Right atrium auricular region (tissue), 2 donors: ENCODE data around the gene CTAGE1. TPM values are rescaled to one million over a fixed set of nuclear protein-coding genes. Genes with fewer than 3 reads are reported as not detected.

Experiments used
- DNase-seq: peaks from one replicate; pipeline ENCODE4 v3.0.0-alpha.2; 2019; ENCODE audit warnings: low spot score
- H3K27ac ChIP-seq, 2 donors: fragments of 200-600 bp; sonication (generic); 1 replicate in 1 of 2; 2 replicates in 1 of 2; pipeline ENCODE4 v1.5.1; 2016 to 2019
- H3K27me3 ChIP-seq, 2 donors: fragments of 200-600 bp; sonication (generic); one replicate each; pipeline versions ENCODE4 v1.5.1 to v1.6.0; 2017 to 2019
- H3K36me3 ChIP-seq: fragments of 200-600 bp; sonication (generic); one replicate; pipeline ENCODE4 v1.5.1; 2016
- H3K4me1 ChIP-seq, 2 donors: fragments of 200-600 bp; sonication (generic); one replicate each; pipeline versions ENCODE4 v1.5.1 to v1.6.0; 2017 to 2019
- H3K4me3 ChIP-seq, 2 donors: fragments of 200-600 bp; sonication (generic); 1 replicate in 1 of 2; 2 replicates in 1 of 2; pipeline ENCODE4 v1.5.1; 2017 to 2019; ENCODE audit warnings: mild to moderate bottlenecking in 1 of 2, moderate library complexity in 1 of 2
- H3K9me3 ChIP-seq, 2 donors: fragments of 200-600 bp; sonication (generic); one replicate each; pipeline ENCODE4 v1.5.1; 2019
- CTCF ChIP-seq, 2 donors: fragments of 200-600 bp; sonication (generic); IDR thresholded peaks; one replicate each; pipeline ENCODE4 v1.5.1; 2019; ENCODE audit warnings: antibody characterized with exemption in 2 of 2
- total RNA-seq, 2 donors: library from RNA; depleted of rRNA; stranded (reverse); fragments of >200 nt; gene quantifications; one replicate each; pipeline ENCODE4 v1.1.0, GENCODE V29; 2016

CTAGE1 gene
- total RNA-seq, 2 donors from 2014 or later = 0.08 TPM; not detected in 1

- no peak overlapping the region for H3K27ac ChIP-seq
- TF ChIP-seq CTCF (IDR thresholded peaks at IDR 0.05) = no peak
- no peaks in the 10 kb centered on the region for H3K27me3 ChIP-seq
- peaks cover 8 to 23% of the 10 kb centered on the region in 2 donors for H3K9me3 ChIP-seq
- H3K36me3 ChIP-seq = no peaks in the 10 kb centered on the region
- no peak overlapping the region for H3K4me3 ChIP-seq
- no peaks in the 10 kb centered on the region for H3K4me1 ChIP-seq
- DNase-seq = no peak
These were observed 29.2 kb upstream of the CTAGE1 start for GRCh38 chr18:22446911-22447310.

- H3K4me1 ChIP-seq = no peaks in the 10 kb centered on the region
- peaks cover 8 to 23% of the 10 kb centered on the region in 2 donors for H3K9me3 ChIP-seq
- no peaks in the 10 kb centered on the region for H3K27me3 ChIP-seq
- no peaks in the 10 kb centered on the region for H3K36me3 ChIP-seq
- no peak overlapping the region for H3K27ac ChIP-seq
- DNase-seq = no peak
- TF ChIP-seq CTCF (IDR thresholded peaks at IDR 0.05) = no peak
- H3K4me3 ChIP-seq = no peak overlapping the region
These were observed 28.6 kb upstream of the CTAGE1 start for GRCh38 chr18:22446325-22446724.

GRCh38 chr18:22441638-22442037, 23.9 kb upstream of the CTAGE1 start:
- Histone ChIP-seq H3K9me3 (no peaks in the 10 kb centered on the region), H3K36me3 (no peaks in the 10 kb centered on the region), H3K27me3 (no peaks in the 10 kb centered on the region), H3K4me3 (no peak overlapping the region), H3K27ac (no peak overlapping the region), H3K4me1 (no peaks in the 10 kb centered on the region)
- DNase-seq = no peak
- TF ChIP-seq CTCF (IDR thresholded peaks at IDR 0.05) = no peak

DNA sequence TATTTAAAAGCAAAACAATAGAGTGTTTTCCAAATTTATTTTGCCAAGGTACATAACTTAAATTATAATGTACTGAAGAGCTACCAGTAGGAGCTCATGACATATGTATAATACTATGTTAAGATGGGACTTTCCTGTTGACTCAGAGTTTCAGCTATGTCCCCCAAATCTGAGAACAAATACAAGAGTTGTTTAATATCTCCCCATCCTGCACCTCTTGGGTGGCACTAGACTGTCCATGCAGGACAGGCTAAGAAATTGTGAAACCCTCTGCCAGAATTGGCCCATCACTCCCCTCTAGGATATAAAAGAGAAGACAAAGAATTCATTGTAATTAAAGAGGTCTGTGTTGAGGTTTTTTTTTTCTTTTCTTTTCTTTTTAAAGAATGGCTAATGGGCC, 21.7 kb upstream of the CTAGE1 start:
- no peaks in the 10 kb centered on the region for H3K36me3 ChIP-seq
- H3K27me3 ChIP-seq = no peaks in the 10 kb centered on the region
- TF ChIP-seq CTCF (IDR thresholded peaks at IDR 0.05) = no peak
- no peak overlapping the region for H3K4me3 ChIP-seq
- no peak overlapping the region for H3K27ac ChIP-seq
- no peaks in the 10 kb centered on the region for H3K9me3 ChIP-seq
- no peaks in the 10 kb centered on the region for H3K4me1 ChIP-seq
- DNase-seq = no peak

- Histone ChIP-seq H3K4me3 (no peak overlapping the region), H3K4me1 (peaks cover 0 to 15% of the 10 kb centered on the region in 2 donors), H3K27ac (no peak overlapping the region), H3K9me3 (no peaks in the 10 kb centered on the region), H3K27me3 (no peaks in the 10 kb centered on the region), H3K36me3 (no peaks in the 10 kb centered on the region)
- DNase-seq = no peak
- TF ChIP-seq CTCF (IDR thresholded peaks at IDR 0.05) = no peak
These were observed 18.4 kb upstream of the CTAGE1 start for GRCh38 chr18:22436136-22436535.

GRCh38 chr18:22434973-22435608, 17.4 kb upstream of the CTAGE1 start:
- no peak for DNase-seq
- Histone ChIP-seq H3K4me3 (no peak overlapping the region), H3K9me3 (no peaks in the 10 kb centered on the region), H3K27ac (no peak overlapping the region), H3K27me3 (no peaks in the 10 kb centered on the region), H3K36me3 (no peaks in the 10 kb centered on the region), H3K4me1 (peaks cover 0 to 15% of the 10 kb centered on the region in 2 donors)
- no peak for TF ChIP-seq CTCF (IDR thresholded peaks at IDR 0.05)
